Ovary (tissue), 3 donors: ENCODE results near the gene HEATR5A.

Source experiments
- CTCF ChIP-seq, 3 donors: fragments of 450-650 bp in 2 of 3; fragments of 200-600 bp in 1 of 3; IDR thresholded peaks; one replicate each; pipeline versions ENCODE4 v1.5.1 to v1.8.0; 2016 to 2022; ENCODE audit warnings: antibody characterized with exemption in 3 of 3, mild to moderate bottlenecking in 1 of 3
- EP300 ChIP-seq: sonication (generic); formaldehyde crosslinking; IDR thresholded peaks from one replicate; pipeline ENCODE4 v1.6.1; 2017; ENCODE audit warnings: antibody characterized with exemption
- POLR2A ChIP-seq: fragments of 450-650 bp; IDR thresholded peaks from one replicate; pipeline ENCODE4 v1.6.1; 2017; ENCODE audit warnings: antibody characterized with exemption, mild to moderate bottlenecking, moderate library complexity
- donor health status: DM: no; HTN: no; CAD: no.

GRCh38 chr14:31337331-31337730 is 83.0 kb downstream of the HEATR5A start:
- no peak for TF ChIP-seq CTCF (IDR thresholded peaks at IDR 0.05)
- TF ChIP-seq POLR2A = no peak
- no peak for TF ChIP-seq EP300
